ENCODE results near the gene ADAT1. TPM values are rescaled to one million over a fixed set of nuclear protein-coding genes. Genes with fewer than 3 reads are reported as not detected.

The ADAT1 gene
- total and polyA plus RNA-seq, 10 of the 15 experiments (the other 5 are each of a cell fraction or from before 2014, with no cell fraction given) = 26.2 to 77.4 (median 55.8) TPM

DNA sequence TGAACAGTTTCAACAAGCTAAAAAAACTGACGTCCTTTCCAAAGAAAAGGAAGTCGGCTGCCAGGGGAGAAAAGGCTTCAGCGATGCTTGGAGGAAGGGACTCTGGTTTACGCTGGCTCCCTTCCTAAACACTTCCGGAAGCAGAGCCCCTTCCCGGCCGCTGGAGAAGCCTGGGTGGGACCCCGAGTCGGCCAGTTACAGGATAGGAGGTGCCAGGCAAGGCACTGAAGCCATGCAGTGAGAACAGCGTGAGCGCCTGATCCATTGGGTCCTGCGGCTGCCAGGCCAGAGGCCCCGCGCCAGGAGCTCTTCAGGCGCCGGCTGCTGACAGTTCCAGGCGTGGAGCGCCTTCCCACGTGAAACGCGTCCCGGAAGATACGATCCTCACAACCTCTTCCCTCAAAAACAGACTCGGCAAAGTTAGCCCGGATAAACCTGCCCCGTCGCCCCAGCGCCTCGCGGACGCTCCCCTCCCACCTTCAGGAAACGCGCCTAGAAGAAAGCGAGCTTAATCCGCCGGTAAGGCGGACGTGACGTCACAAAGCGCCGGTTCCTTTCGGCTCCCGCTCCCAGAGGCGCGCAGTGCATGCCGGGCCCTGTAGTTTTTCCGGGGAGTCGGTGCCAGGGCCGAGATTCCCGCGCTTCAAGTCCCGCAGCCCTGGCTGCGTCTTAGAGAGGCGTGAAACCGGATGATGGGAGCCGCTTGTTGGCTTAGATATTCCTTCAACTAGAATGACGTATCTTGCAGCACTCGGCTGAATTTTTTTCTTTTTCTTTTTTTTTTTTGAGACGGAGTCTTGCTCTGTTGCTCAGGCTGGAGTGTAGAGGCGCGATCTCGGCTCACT lies at the start of gene ADAT1 (continued):
- TF ChIP-seq CREM (IDR thresholded peaks at IDR 0.05; ENCODE audit: low read depth) (peak; percentile 98), ASH2L (IDR thresholded peaks at IDR 0.05; ENCODE audit: borderline replicate concordance, low read depth) (peak; percentile 34; the same call in 1 of the 2 replicates), SREBF1 (IDR thresholded peaks at IDR 0.05; ENCODE audit: low read length) (peak; percentile 61; the same call in 1 of the 2 replicates), SP1 (IDR thresholded peaks at IDR 0.05; ENCODE audit: low read depth, low read length) (no peak), KDM1A (IDR thresholded peaks at IDR 0.05; ENCODE audit: borderline replicate concordance) (no peak), BRCA1 (IDR thresholded peaks at IDR 0.05; ENCODE audit: low read depth, low read length) (peak; percentile 90), ZNF217 (IDR thresholded peaks at IDR 0.05) (no peak), CHD1 (IDR thresholded peaks at IDR 0.05; ENCODE audit: low read depth, low read length) (no peak), ZNF207 (IDR thresholded peaks at IDR 0.05; ENCODE audit: borderline replicate concordance) (peak; percentile 23; the same call in 1 of the 2 replicates), SMAD5 (IDR thresholded peaks at IDR 0.05; ENCODE audit: low read depth) (peak; percentile 93), GATAD2B (conservative IDR thresholded peaks at IDR 0.05; ENCODE audit: low read depth) (peak; percentile 33; the same call in 1 of the 2 replicates), LARP7 (IDR thresholded peaks at IDR 0.05) (no peak), MEF2A (IDR thresholded peaks at IDR 0.05; ENCODE audit: insufficient read depth, low read depth, low read length) (no peak), NR2C2 (IDR thresholded peaks at IDR 0.05; ENCODE audit: borderline replicate concordance, control insufficient read depth, insufficient read length, low read depth) (no peak), SMARCA5 (IDR thresholded peaks at IDR 0.05) (no peak), TAF1 (IDR thresholded peaks at IDR 0.05; ENCODE audit: borderline replicate concordance, low read depth, low read length) (peak; percentile 75), RBBP5 (conservative IDR thresholded peaks at IDR 0.05) (no peak), PAX8 (IDR thresholded peaks at IDR 0.05) (no peak), NR2F1 (conservative IDR thresholded peaks at IDR 0.05) (0 out of 2 replicates have a peak, but pooled peaks have one; percentile 14), HCFC1 (IDR thresholded peaks at IDR 0.05; ENCODE audit: low read length) (peak; percentile 95)
- TF ChIP-seq, protein P1, sequence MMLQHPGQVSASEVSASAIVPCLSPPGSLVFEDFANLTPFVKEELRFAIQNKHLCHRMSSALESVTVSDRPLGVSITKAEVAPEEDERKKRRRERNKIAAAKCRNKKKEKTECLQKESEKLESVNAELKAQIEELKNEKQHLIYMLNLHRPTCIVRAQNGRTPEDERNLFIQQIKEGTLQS (IDR thresholded peaks at IDR 0.05; ENCODE audit: borderline replicate concordance, extremely low read depth, low read depth, low read length) = no peak
- TF ChIP-seq, protein P2, sequence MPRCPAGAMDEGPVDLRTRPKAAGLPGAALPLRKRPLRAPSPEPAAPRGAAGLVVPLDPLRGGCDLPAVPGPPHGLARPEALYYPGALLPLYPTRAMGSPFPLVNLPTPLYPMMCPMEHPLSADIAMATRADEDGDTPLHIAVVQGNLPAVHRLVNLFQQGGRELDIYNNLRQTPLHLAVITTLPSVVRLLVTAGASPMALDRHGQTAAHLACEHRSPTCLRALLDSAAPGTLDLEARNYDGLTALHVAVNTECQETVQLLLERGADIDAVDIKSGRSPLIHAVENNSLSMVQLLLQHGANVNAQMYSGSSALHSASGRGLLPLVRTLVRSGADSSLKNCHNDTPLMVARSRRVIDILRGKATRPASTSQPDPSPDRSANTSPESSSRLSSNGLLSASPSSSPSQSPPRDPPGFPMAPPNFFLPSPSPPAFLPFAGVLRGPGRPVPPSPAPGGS (IDR thresholded peaks at IDR 0.05; ENCODE audit: borderline replicate concordance, insufficient read depth, low read depth, low read length, poor library complexity, severe bottlenecking) = no peak
- TF ChIP-seq, protein P3, sequence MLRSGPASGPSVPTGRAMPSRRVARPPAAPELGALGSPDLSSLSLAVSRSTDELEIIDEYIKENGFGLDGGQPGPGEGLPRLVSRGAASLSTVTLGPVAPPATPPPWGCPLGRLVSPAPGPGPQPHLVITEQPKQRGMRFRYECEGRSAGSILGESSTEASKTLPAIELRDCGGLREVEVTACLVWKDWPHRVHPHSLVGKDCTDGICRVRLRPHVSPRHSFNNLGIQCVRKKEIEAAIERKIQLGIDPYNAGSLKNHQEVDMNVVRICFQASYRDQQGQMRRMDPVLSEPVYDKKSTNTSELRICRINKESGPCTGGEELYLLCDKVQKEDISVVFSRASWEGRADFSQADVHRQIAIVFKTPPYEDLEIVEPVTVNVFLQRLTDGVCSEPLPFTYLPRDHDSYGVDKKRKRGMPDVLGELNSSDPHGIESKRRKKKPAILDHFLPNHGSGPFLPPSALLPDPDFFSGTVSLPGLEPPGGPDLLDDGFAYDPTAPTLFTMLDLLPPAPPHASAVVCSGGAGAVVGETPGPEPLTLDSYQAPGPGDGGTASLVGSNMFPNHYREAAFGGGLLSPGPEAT (IDR thresholded peaks at IDR 0.05; ENCODE audit: low read depth) = no peak
- TF ChIP-seq, protein P4, sequence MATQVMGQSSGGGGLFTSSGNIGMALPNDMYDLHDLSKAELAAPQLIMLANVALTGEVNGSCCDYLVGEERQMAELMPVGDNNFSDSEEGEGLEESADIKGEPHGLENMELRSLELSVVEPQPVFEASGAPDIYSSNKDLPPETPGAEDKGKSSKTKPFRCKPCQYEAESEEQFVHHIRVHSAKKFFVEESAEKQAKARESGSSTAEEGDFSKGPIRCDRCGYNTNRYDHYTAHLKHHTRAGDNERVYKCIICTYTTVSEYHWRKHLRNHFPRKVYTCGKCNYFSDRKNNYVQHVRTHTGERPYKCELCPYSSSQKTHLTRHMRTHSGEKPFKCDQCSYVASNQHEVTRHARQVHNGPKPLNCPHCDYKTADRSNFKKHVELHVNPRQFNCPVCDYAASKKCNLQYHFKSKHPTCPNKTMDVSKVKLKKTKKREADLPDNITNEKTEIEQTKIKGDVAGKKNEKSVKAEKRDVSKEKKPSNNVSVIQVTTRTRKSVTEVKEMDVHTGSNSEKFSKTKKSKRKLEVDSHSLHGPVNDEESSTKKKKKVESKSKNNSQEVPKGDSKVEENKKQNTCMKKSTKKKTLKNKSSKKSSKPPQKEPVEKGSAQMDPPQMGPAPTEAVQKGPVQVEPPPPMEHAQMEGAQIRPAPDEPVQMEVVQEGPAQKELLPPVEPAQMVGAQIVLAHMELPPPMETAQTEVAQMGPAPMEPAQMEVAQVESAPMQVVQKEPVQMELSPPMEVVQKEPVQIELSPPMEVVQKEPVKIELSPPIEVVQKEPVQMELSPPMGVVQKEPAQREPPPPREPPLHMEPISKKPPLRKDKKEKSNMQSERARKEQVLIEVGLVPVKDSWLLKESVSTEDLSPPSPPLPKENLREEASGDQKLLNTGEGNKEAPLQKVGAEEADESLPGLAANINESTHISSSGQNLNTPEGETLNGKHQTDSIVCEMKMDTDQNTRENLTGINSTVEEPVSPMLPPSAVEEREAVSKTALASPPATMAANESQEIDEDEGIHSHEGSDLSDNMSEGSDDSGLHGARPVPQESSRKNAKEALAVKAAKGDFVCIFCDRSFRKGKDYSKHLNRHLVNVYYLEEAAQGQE (IDR thresholded peaks at IDR 0.05; ENCODE audit: low read depth, low read length) = no peak

Measured in GM12878 (cell line).